GM18508 (cell line): ENCODE measurements around the gene IPO7.

Experiments
- ATAC-seq: cut with Tn5 transposase; IDR thresholded peaks from one replicate; pipeline ENCODE4 v1.9.1; 2021; ENCODE audit warnings: moderate number of reproducible peaks; ENCODE audit not compliant: insufficient read depth, unreplicated experiment

The IPO7 gene

DNA sequence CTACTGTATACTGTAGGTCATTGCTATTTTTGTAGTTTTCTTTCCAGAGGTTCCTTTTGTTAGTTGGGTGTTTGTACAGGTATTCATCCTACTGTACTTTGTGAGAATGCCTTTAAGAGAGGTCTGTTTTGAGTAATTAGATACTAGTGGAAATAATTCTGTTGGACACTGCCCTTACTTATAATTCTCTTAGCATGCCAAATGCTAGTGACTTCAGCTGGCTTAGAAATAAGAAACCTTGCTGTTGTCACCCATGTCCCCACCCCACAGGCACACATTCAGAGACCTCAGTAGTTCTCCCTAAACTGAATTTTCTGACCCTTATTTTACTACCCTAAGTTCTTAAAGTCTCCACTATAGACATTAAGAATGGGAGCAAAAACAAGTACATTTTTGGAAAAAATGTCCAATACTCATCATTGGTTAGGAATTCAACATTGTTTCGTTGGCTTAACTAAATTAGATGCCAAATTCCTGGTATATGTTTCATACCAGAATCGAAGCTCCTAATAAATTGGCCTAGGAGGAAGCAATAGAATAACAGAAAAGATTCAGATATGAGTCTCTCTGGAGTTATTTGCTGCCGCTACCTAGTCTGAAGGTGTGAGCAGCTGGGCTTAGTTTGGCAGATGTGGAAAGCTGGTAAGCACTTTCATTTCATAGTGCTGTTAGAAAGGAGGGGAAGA lies 104.8 kb downstream of the IPO7 start:
- ATAC-seq, result no peak

DNA sequence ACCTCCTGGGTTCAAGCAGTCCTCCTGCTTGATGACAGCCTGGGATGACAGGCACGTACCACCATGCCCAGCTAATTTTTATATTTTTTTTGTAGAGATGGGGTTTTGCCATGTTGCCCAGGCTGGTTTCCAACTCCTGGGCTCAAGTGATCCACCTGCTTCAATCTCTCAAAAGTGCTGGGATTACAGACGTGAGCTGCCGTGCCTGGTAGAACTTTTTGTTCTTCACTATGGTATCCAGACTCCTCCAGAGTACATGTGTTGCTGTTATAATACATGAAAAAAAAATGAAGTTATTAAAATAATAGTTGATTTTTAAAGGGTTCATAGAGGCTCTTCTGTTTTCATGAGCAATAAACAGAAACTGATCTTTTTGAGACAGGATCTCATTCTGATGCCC lies 105.9 kb downstream of the IPO7 start:
- no peak for ATAC-seq

DNA sequence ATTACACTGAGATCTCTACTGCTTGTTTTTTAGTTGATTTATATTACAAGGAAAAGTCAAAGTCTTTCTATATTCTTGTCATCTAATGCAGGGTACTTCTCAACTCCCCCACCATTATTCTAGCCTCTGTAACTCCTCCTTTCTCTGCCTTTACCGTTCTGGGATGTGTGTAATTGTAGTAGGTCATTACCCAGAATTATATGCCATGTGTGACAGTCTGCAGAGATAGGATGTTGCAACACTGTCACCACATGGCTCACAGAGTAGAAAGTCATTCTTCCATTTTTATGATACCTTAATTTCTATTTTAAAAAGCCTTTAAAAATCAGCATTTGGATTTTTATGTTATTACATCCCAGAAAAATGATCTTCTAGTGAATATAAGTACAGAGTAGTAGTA lies 109.0 kb downstream of the IPO7 start:
- no peak for ATAC-seq

GRCh38 chr11:9494316-9494715 lies 109.9 kb downstream of the IPO7 start:
- ATAC-seq, result no peak

DNA sequence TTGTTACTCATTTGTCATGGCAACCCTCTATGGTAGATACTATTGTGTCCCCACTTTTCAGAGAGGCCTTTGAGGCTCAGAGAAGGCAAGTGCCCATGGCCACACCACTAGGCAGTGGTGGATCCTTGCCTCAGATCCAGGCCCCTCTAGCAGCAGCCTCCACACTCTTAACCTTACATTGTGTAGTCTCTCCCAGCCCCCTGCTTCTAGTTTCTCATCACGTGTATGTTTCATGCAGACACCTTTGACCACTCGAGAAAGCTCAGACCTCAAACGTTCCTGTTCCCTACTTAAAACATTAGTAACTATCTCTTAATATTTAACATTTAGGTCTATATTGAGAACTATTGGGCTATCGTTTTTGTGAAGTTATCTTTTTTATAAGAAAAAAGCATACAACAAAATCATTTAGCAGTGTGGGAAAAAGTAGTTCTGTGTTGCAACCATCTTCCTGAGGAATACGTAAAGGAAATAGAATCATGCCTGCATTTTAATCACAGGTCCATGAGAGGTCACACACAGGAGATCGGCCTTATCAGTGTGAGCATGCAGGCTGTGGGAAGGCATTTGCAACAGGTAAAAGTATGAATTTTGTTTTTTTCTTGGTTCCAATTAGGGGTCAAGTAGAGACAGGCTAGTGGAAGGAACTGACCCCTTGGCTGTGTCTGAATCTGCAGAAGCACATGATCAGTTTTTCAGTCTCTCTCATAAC lies 111.5 kb downstream of the IPO7 start:
- ATAC-seq, result no peak
